HUES6 (cell line): ENCODE data around the gene PRTN3.

Experiments used
- H3K27ac ChIP-seq: 2 replicates; pipeline ENCODE4 v1.7.0; 2013; ENCODE audit warnings: low read depth, mild to moderate bottlenecking, low read length, inconsistent platforms
- H3K27me3 ChIP-seq: 2 replicates; pipeline ENCODE4 v1.6.1; 2013; ENCODE audit warnings: low read length; ENCODE audit not compliant: control insufficient read depth, insufficient read depth
- H3K36me3 ChIP-seq: 2 replicates; pipeline ENCODE4 v1.6.1; 2013; ENCODE audit warnings: low read length; ENCODE audit not compliant: control insufficient read depth, insufficient read depth
- H3K4me1 ChIP-seq: 2 replicates; pipeline ENCODE4 v1.6.1; 2013; ENCODE audit warnings: low read length; ENCODE audit not compliant: control insufficient read depth, insufficient read depth
- H3K4me3 ChIP-seq: 2 replicates; pipeline ENCODE4 v1.5.1; 2013; ENCODE audit warnings: low read depth, low read length
- H3K9ac ChIP-seq: one replicate; pipeline ENCODE4 v1.6.1; 2013; ENCODE audit warnings: mild to moderate bottlenecking, low read length
- H3K9me3 ChIP-seq: 2 replicates; pipeline ENCODE4 v1.6.1; 2013; ENCODE audit warnings: low read depth, low read length; ENCODE audit not compliant: control insufficient read depth, insufficient read depth

The PRTN3 gene

DNA sequence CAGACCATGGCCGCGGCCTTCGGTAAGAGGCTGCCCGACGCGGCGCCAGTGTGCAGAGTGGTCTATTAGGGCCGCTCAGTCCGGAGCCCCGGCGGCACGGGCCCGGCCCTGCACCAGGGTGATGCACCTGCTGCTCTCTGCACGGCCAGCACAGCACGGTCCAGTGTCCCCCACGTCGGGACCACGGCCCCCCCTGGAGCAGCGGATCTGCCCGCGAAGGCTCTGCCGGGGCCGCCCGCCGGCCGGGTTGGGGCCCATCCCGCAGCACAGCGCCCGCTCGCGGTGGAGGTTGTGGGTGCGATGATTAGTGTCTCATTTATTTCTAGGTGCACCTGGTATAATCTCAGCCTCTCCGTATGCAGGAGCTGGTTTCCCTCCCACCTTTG is 35.6 kb upstream of the PRTN3 start:
- peaks cover 21% of the 10 kb centered on the region for H3K4me1 ChIP-seq

DNA sequence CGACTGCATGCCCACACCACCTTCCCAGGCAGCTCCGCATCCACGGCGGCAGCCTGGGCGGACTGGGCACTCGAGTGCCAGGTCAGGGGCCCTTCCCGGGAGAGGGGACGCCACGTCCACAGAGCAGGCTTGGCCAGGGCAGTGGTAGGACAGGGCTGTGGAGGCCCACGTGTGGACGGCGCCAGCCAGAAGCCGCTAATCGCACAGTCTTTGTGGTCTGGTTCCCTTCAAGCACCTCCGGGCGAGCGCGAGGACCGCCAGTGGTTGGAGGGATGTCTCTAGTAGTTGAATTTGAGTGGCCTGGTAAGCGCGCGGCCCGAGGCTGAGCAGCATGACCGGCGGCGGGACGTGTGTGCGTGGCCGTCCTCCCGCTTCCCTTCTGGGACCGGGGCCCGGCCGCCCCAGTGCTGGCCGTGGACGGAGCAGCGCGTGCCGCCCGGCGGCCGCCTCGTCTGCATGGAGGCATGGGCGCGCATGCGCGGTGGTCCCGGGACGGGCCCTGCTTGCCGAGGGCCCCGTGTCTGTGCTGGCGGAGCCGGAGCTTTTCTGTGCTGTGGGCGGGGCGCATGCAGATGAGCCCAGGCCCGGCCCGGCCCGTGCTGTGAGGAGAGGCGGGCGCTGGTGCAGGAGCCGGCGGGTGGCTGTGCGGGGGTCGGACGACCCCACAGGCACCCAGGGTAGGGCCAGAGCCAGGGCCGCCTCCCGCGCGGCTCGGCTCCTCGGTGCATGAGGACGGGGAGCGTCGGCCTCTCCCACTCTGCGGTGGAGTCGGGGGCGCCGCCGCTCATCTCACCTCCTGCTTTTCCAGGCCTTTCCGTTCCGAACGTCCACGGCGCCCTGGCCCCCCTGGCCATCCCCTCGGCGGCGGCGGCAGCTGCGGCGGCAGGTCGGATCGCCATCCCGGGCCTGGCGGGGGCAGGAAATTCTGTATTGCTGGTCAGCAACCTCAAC is 34.9 kb upstream of the PRTN3 start:
- Histone ChIP-seq H3K9me3 (no peaks in the 10 kb centered on the region), H3K9ac (no peak overlapping the region), H3K36me3 (peaks cover 100% of the 10 kb centered on the region), H3K4me1 (peaks cover 13% of the 10 kb centered on the region), H3K4me3 (no peak overlapping the region), H3K27ac (no peak overlapping the region), H3K27me3 (no peaks in the 10 kb centered on the region)

More for the DNA sequence above, 35.6 kb upstream of the PRTN3 start:
- no peak overlapping the region for H3K27ac ChIP-seq
- no peak overlapping the region for H3K9ac ChIP-seq
- peaks cover 100% of the 10 kb centered on the region for H3K36me3 ChIP-seq
- no peaks in the 10 kb centered on the region for H3K9me3 ChIP-seq
- H3K27me3 ChIP-seq, result no peaks in the 10 kb centered on the region
- H3K4me3 ChIP-seq, result no peak overlapping the region

DNA sequence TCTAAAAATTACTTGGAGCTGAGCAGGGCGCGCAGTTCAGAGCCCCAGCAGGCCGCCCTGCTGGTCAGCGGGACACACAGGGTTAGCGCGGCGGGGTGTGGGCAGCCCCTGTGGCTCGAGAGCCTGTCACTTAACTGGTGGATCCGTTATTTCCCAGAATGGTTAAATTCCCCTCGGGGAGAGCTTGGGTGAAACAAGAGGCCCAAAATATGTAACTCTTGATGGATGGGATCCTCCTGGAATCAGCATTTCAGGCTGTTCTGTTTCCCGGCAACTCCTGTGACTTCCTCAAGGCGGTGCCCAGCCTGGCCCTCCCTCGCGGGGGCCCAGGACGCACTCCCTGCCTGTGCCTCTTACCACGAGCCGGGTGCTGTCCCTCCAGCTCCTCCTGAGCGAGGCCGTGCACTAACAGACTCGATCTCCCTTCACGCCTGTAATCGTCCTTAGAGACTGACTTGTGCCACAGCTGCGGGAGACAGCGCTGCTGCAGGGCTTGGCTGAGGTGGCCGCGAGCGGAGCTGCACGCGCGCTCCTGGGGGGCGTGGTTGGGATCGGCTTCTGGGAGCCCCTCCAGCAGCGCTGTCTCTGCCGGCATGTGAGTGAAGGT is 33.9 kb upstream of the PRTN3 start:
- H3K4me1 ChIP-seq, result peaks cover 3% of the 10 kb centered on the region; the same call in 1 of the 2 replicates
- no peak overlapping the region for H3K9ac ChIP-seq
- H3K36me3 ChIP-seq, result peaks cover 100% of the 10 kb centered on the region

DNA sequence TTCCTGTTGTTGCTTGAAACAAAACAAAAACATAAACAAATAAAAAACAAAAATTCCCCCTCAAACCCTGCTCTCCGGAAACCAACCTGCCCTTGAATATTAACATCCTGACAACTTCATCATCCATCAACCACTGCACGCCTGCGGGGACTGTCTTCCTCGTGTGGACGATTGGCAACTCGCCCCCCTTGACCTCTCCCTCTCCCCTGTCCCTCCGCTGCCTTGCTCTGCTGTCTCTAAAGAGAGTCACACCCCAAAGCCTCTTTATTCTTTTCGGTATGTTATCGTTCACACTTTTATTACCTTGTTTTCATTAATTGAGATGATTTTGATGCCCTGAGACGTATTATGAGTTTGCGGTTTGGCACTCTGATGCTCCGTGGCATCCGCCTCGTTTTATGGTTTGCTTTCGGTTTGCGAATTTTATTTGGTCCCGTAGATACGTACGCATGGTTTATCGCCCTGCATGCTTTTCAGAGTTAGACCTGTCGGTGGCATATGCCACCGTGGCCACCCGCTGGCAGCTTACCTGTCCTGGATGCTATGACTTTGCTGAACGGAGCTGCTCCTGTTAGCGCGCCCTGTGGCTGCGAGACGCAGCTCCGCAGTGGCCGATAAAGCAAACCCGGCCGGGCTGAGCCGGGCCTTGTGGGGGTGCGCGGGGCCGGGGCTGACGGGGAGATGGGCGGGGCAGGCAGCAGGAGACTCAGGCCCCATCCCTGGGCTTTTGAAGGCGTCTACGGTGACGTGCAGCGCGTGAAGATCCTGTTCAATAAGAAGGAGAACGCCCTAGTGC is 33.0 kb upstream of the PRTN3 start:
- Histone ChIP-seq H3K36me3 (peaks cover 96% of the 10 kb centered on the region), H3K27me3 (no peaks in the 10 kb centered on the region), H3K9ac (no peak overlapping the region), H3K4me3 (no peak overlapping the region), H3K9me3 (no peaks in the 10 kb centered on the region), H3K27ac (no peak overlapping the region), H3K4me1 (no peaks in the 10 kb centered on the region)

More for the DNA sequence above, 33.9 kb upstream of the PRTN3 start:
- Histone ChIP-seq H3K9me3 (no peaks in the 10 kb centered on the region), H3K4me3 (no peak overlapping the region), H3K27me3 (no peaks in the 10 kb centered on the region), H3K27ac (no peak overlapping the region)

DNA sequence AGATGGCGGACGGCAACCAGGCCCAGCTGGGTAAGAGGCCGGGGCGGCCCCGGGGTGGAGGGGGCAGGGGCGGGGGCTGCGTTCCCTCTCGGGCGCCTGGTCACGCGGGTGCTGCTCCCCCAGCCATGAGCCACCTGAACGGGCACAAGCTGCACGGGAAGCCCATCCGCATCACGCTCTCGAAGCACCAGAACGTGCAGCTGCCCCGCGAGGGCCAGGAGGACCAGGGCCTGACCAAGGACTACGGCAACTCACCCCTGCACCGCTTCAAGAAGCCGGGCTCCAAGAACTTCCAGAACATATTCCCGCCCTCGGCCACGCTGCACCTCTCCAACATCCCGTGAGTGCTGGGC is 32.4 kb upstream of the PRTN3 start:
- H3K4me3 ChIP-seq, result no peak overlapping the region
- H3K36me3 ChIP-seq, result peaks cover 95% of the 10 kb centered on the region
- H3K27ac ChIP-seq, result no peak overlapping the region
- H3K4me1 ChIP-seq, result no peaks in the 10 kb centered on the region
- no peaks in the 10 kb centered on the region for H3K27me3 ChIP-seq
- H3K9ac ChIP-seq, result no peak overlapping the region
- H3K9me3 ChIP-seq, result no peaks in the 10 kb centered on the region

DNA sequence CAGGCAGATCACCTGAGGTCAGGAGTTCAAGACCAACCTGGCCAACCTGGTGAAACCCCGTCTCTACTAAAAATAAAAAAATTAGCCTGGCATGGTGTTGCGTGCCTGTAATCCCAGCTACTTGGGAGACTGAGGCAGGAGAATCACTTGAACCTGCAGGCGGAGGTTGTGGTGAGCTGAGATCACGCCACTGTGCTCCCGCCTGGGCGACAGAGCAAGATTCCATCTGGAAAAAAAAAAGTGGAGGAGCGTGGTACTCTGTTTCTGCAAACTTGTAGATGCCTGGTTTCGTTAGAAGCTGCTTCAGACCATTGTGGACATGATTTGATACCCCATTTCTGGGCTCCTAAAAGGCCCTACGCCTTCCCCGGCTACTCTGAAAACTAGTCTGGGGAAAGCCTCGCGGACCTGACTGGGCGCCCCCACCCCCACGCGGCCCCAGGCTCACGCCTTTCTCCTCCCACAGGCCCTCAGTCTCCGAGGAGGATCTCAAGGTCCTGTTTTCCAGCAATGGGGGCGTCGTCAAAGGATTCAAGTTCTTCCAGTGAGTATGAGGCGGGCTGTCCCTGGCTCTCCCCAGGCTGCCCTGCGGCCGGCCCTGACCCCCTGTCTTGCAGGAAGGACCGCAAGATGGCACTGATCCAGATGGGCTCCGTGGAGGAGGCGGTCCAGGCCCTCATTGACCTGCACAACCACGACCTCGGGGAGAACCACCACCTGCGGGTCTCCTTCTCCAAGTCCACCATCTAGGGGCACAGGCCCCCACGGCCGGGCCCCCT is 30.5 kb upstream of the PRTN3 start:
- no peak overlapping the region for H3K27ac ChIP-seq
- peaks cover 89% of the 10 kb centered on the region for H3K36me3 ChIP-seq
- no peaks in the 10 kb centered on the region for H3K9me3 ChIP-seq
- no peak overlapping the region for H3K4me3 ChIP-seq
- no peaks in the 10 kb centered on the region for H3K27me3 ChIP-seq
- H3K4me1 ChIP-seq, result no peaks in the 10 kb centered on the region
- no peak overlapping the region for H3K9ac ChIP-seq

DNA sequence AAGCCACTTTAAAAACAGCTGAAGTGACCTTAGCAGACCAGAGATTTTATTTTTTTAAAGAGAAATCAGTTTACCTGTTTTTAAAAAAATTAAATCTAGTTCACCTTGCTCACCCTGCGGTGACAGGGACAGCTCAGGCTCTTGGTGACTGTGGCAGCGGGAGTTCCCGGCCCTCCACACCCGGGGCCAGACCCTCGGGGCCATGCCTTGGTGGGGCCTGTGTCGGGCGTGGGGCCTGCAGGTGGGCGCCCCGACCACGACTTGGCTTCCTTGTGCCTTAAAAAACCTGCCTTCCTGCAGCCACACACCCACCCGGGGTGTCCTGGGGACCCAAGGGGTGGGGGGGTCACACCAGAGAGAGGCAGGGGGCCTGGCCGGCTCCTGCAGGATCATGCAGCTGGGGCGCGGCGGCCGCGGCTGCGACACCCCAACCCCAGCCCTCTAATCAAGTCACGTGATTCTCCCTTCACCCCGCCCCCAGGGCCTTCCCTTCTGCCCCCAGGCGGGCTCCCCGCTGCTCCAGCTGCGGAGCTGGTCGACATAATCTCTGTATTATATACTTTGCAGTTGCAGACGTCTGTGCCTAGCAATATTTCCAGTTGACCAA is 29.8 kb upstream of the PRTN3 start:
- H3K9ac ChIP-seq, result no peak overlapping the region
- no peaks in the 10 kb centered on the region for H3K27me3 ChIP-seq
- no peaks in the 10 kb centered on the region for H3K9me3 ChIP-seq
- no peaks in the 10 kb centered on the region for H3K4me1 ChIP-seq
- no peak overlapping the region for H3K27ac ChIP-seq
- H3K36me3 ChIP-seq, result peaks cover 87% of the 10 kb centered on the region
- no peak overlapping the region for H3K4me3 ChIP-seq

DNA sequence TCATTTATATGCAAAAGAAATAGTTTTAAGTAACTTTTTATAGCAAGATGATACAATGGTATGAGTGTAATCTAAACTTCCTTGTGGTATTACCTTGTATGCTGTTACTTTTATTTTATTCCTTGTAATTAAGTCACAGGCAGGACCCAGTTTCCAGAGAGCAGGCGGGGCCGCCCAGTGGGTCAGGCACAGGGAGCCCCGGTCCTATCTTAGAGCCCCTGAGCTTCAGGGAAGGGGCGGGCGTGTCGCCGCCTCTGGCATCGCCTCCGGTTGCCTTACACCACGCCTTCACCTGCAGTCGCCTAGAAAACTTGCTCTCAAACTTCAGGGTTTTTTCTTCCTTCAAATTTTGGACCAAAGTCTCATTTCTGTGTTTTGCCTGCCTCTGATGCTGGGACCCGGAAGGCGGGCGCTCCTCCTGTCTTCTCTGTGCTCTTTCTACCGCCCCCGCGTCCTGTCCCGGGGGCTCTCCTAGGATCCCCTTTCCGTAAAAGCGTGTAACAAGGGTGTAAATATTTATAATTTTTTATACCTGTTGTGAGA is 29.2 kb upstream of the PRTN3 start:
- peaks cover 86% of the 10 kb centered on the region for H3K36me3 ChIP-seq
- H3K9ac ChIP-seq, result no peak overlapping the region
- H3K27ac ChIP-seq, result no peak overlapping the region
- H3K27me3 ChIP-seq, result no peaks in the 10 kb centered on the region
- H3K9me3 ChIP-seq, result no peaks in the 10 kb centered on the region
- no peak overlapping the region for H3K4me3 ChIP-seq
- no peaks in the 10 kb centered on the region for H3K4me1 ChIP-seq

DNA sequence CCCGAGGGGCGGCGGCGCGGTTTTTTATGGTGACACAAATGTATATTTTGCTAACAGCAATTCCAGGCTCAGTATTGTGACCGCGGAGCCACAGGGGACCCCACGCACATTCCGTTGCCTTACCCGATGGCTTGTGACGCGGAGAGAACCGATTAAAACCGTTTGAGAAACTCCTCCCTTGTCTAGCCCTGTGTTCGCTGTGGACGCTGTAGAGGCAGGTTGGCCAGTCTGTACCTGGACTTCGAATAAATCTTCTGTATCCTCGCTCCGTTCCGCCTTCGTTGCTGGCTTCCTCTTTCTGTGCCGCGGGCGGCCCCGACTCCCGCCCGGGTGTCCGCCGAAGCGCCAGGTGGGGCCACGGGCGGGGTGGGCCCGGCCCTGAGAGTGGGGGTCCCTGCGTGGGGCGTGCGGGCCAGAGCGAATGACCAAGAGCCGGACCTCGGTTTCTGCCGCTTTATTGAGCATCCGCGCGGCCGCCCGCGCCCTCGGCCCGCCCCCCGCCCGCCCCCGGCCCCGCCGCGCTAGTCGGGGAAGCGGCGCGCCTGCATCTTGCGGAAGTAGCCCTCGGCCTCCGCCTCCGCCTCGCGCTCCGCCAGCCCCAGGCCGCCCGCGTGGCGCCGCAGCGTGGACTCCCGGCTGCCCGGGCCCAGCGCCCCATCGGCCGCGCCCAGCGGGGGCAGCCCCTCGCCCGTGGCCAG is 28.6 kb upstream of the PRTN3 start:
- Histone ChIP-seq H3K27ac (no peak overlapping the region), H3K9ac (no peak overlapping the region), H3K36me3 (peaks cover 81% of the 10 kb centered on the region), H3K9me3 (no peaks in the 10 kb centered on the region), H3K4me3 (no peak overlapping the region), H3K27me3 (no peaks in the 10 kb centered on the region), H3K4me1 (no peaks in the 10 kb centered on the region)
